NCI-H2081 treated with DMSO at 0.1 percent for 48 hours (cell line): ENCODE measurements around the gene ESR2.
"Not testable (repeated sequence)": the region's sequence is repeated elsewhere in the genome, so short reads cannot be mapped to it uniquely, and the experiment has no call there.

Source experiments
- DNase-seq: peaks from one replicate; lab custom pipeline; 2025; lab: John Stamatoyannopoulos, UW

Gene ESR2

DNA sequence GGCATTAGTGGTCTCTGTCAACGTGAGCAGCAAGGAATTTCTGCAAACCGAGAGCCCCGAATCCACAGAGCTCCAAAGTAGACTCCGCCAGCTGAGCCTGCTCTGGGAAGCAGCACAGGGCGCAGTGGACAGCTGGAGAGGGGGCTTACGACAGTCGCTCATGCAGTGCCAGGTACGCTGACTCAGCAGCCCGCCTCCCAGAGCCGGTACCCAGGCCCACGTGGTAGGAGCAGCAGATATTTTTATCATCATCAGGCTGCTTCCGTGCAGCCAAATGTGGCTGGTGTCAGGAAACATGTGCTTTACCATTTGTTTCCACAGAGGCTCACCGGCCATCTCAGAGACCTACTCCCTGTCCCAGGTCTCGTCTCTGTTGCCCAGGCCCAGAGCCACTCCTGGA lies 73.7 kb downstream of the ESR2 start:
- DNase-seq = no peak

DNA sequence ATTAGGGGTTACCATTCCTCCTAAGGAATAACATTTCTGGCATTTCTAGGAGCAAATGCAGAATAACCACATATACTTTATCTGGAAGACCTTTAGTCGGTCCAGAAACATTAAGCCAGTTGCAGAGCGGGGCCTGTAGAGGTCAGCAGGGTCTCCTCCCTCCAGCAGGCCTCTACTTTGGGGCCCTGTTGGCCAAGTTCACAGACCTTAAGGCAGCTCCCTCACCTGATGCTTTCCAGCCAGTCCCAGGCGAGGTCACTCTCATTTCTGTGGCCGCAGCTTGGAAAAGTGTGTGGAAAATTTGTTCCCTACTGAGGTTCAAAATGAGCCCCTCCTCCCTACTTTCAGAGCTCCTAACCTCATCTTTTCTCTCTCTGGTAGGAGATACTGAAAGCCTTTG lies 74.1 kb downstream of the ESR2 start:
- no peak for DNase-seq

DNA sequence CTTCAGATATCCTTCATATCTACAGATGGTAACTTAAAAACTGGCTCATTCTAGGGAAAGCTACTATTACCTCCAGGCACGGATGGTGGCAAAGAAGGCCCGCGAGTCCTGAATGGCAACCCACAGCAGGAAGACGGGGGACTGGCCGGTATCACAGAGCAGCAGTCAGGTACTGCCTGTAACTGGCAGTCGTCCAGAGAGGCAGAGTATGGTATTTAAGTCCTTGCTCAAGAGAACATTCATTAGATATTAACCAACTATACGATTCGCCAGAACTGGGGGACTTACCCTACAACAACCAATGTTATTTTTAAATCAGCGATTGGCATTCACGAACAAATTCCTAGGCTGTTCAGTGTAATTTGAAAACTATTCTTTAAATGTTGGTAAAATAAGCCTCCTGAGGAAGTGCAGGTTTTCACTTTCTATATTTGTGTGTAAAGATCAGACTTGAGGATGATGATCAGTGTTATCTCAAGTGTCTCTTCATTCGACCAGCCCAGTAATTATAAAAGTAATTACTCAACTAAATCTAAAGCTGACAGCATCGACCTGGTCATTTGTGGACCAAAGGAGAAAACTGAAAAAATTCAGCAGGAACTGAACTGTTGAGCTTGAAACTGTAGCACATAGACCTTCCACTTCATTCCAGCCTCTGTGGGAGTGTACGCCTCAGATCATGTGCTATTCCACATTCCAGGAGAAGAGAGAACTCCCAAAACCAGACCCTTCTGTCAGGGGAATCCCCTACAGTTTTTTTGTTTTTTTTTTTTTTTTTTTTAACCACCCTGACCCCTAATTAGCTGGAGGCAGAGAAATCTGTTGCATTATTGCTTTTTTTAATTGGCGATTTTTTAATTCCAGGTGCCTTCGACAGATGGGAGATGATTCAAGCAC lies 75.6 kb downstream of the ESR2 start:
- DNase-seq = no peak

GRCh38 chr14:64217834-64218233 lies 76.3 kb downstream of the ESR2 start:
- DNase-seq = no peak

DNA sequence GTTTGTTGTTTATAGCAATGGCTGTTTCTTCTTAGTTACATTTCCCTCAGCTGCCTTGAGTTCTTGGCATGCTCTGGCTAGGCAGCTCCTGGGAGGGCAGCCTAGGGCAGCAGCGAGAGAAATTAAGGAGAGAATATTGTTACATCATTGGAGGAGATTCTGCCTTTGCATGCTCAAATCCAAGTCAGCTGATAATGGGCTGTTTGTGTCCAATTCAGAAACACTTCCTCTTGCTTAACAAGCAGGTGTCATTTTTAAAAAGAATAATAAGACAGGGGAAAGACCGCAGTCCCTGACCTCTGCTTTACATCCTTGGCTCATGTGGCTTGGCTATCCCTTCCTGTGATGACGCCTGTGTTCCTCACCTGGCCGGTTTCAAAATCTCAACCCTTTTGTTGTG lies 76.9 kb downstream of the ESR2 start:
- DNase-seq = no peak

GRCh38 chr14:64215978-64216377 lies 78.2 kb downstream of the ESR2 start:
- DNase-seq = no peak

DNA sequence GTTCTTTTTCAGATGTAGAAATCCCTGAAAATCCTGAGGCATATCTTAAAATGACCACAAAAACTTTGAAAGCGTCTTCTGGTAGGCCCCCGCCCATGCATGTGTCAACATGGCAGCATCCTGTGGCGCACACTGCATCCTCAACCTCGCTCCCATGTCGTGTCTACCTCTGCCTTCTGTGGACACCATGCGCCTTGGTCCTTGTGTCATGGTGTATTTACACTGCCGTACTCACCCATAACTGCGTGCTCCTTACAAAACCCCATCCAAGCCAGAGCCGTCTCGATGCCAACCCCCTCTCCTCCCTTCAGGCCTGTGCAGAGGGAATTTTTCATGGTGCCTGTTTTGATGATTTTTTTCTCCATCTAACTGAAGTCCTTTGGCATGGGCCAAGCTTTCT lies 78.9 kb downstream of the ESR2 start:
- no peak for DNase-seq

DNA sequence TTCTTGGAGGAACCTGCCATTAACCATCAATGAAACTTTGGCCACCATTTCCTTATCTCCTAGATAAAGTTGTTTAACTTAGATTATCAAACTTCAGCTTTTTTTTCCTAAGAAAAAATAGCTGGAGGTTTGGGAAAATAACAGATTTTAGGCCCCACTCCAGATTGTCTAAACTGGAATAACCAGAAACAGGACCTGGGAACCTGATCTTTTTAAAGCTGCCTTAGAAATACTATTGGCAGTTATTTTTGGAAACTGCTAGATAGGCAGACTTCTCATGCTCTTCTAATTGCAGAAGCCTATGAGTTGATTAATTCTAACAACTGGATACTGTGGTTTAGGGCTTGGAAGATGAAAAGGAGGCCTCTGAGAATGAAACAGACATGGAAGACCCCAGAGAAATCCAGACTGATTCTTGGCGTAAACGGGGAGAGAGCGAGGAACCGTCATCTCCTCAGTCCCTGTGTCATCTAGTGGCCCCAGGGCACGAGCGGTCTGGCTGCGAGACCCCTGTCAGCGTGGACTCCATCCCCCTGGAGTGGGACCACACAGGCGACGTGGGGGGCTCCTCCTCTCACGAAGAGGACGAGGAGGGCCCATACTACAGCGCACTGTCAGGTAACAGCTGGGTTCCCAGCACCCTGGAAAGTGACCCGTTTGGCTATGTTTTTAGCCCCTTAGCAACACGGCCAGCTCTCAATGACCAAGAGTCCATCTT lies 80.2 kb downstream of the ESR2 start:
- DNase-seq = no peak

GRCh38 chr14:64213086-64213485 lies 81.1 kb downstream of the ESR2 start:
- no peak for DNase-seq

GRCh38 chr14:64212666-64213065 lies 81.5 kb downstream of the ESR2 start:
- no peak for DNase-seq

DNA sequence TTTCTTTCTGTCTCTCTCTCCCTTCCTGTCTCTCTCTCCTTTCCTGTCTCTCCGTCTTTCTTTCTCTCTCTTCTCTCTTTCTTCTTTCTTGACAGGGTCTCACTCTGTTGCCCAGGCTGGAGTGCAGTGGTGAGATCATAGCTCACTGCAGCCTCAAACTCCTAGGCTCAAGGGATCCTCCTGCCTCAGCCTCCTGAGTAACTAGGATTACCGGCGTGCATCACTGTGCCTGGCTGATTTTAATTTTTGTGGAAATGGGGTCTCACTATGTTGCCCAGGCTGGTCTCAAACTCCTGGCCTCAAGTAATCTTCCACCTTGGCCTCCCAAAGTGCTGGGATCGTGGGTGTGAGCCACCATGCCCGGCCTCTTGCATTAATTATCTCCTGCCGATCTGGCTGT lies 83.3 kb downstream of the ESR2 start:
- not testable (repeated sequence) for DNase-seq

DNA sequence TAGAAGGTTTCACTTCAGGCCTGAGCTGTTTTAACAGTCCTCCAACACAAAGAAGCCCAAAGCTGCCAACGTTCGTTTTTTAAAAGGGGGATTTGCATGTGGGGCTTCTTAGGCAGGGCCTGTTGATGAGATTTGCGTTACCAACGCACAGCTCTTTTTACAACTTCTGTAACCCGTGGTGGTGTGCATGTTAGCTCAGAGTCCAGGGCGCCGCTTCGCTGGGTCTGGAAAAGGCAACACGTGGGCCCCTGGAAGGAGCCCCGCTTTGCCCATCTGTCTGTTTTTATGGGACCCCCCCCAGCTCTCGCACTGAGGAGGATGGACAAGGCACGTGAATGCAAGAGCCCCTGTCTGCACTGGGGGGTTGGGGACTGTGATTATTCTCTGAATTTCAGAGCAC lies 84.0 kb downstream of the ESR2 start:
- no peak for DNase-seq

GRCh38 chr14:64209444-64210131 lies 84.6 kb downstream of the ESR2 start:
- no peak for DNase-seq

GRCh38 chr14:64208981-64209380 lies 85.2 kb downstream of the ESR2 start:
- no peak for DNase-seq

DNA sequence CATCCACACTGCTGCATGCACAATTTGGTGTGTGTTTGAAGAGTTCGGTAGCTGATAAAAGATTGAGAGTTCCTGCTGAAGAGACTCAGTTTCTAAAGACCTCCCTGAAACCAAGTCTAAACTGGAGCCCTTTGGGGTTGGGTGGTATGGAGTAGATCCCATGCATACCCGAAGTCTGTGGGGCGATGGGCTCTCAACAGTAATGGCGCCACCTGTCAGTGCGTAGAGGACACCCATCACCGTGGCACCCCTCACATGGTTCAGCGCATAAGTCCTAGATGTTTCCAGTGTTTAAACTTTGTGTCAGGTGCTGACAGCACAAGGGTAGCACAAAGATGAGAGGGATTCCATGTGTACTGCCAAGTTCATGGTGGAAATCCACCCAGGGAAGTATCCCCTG lies 85.9 kb downstream of the ESR2 start:
- DNase-seq = no peak

DNA sequence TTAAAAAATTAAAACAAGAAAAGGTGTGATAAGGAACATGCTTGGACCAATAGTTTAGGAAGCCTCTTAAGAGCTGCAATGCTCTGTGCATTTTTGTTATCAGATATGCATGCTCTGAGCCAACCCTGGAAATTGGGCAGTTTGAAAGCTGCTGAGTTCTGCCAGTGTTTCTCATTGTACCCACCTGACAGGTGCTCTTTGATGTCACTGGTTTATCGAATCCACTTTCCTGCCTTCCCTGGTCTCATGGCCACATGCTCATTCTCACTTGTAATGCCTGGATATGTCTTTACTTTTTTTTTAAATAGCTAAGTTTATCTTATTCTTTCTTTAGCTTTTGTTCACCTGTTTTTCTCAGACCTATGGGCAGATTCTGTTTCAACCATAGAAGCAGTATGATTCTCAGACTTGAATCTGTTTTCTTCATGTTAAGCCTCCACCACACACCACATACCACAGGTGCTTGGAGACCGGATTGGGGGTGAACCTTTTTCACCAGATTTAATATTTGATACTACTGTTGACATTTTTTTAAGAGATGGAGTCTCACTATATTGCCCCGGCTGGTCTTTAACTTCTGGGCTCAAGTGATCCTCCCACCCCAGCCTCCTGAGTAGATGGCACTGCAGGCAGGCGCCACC lies 90.7 kb downstream of the ESR2 start:
- no peak for DNase-seq

- no peak for DNase-seq
Measured at GRCh38 chr14:64202716-64203115, 91.5 kb downstream of the ESR2 start.

DNA sequence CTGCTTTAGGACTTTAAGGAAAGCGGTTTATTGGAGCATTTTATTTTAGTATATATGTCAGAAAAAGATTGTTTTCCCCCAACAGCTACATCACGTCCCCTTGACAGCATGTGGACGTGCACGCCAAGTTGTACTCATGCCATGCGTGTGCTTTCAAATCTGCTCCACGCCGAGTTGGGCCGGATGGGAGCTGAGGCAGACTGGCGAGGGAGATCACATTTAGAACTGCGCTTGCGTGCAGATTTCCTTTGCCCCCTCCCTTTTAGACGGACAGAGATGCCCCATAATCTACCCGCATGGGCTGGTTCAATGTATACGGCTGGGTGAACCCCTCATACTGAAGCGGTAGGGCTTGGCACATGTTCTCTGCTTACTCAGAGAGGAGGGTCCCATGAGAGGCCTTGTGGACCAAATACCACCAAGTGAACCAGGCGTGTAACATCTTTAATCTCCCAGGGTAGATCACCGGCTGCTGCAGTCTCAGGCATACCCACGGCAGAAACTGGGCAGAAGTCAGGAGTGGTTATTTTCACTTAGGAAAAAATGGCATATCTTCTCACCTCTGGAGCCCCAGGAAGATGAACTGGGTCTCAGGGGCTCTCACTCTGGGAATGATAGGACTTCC lies 92.1 kb downstream of the ESR2 start:
- DNase-seq = no peak

DNA sequence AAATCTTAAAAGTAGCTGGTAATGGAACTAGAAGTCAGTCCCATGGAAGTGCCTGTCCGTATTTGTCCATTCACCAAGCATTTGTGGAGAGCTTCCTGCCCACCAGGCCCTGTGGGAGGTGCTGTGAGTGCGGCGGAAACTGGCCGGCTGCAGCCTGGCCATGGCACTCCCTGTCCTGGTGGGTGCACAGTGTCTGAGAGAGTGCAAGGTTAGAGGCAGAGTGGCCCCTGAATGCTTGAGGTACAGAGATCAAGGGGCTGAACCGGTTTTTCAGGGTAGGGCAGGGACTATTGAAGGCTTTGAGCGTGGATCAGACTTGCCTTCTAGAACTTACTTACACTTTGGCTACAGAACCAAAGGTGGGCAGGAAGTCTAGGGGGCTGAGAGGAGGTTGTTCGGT lies 92.9 kb downstream of the ESR2 start:
- DNase-seq = no peak

GRCh38 chr14:64200170-64200569 lies 94.0 kb downstream of the ESR2 start:
- DNase-seq = no peak

DNA sequence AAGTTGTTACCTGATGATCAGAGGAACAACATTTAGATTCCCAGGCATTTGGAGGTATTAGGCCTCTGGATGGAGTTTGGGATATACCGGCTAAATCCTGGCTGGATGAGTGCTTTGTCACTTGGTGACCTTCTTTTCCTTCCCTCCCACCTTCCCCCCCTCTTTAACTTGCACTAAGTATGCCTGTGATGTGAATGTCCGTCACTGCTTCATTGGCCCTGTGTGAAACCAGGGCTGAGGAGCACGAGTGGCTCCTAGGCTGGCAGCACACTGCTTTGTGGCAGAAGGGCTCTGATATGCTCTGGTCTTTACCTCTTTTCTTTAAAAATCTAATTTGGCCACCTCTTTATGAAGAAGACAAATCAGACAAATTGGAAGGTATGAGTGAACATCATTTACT lies 95.7 kb downstream of the ESR2 start:
- no peak for DNase-seq

GRCh38 chr14:64197996-64198395 lies 96.2 kb downstream of the ESR2 start:
- DNase-seq = no peak
